Esophagus muscularis mucosa (tissue), 4 donors: Measurements from ENCODE around the gene KAZN. TPM values are rescaled to one million over a fixed set of nuclear protein-coding genes. Genes with fewer than 3 reads are reported as not detected.
A peak's percentile ranks its signal among the peaks of the same experiment; 100 is the strongest.

ENCODE experiments used
- DNase-seq: peaks from one replicate; pipeline ENCODE4 v3.0.0-alpha.2; 2017; ENCODE audit errors: extremely low spot score
- H3K27ac ChIP-seq, 4 donors: fragments of 200-600 bp; sonication (generic); replicated peaks in 1 of 4; 1 replicate in 3 of 4; 2 replicates in 1 of 4; pipeline ENCODE4 v1.5.1; 2016 to 2019; ENCODE audit warnings: mild to moderate bottlenecking in 1 of 4
- H3K27me3 ChIP-seq, 4 donors: fragments of 200-600 bp; sonication (generic); one replicate each; pipeline versions ENCODE4 v1.5.1 to v1.6.0; 2016 to 2019
- H3K36me3 ChIP-seq, 4 donors: fragments of 200-600 bp; sonication (generic); one replicate each; pipeline ENCODE4 v1.5.1; 2016 to 2019
- H3K4me1 ChIP-seq, 4 donors: fragments of 200-600 bp; sonication (generic); one replicate each; pipeline ENCODE4 v1.5.1; 2016 to 2019
- H3K4me3 ChIP-seq, 4 donors: fragments of 200-600 bp; sonication (generic); 1 replicate in 2 of 4; 2 replicates in 2 of 4; pipeline ENCODE4 v1.5.1; 2016 to 2019; ENCODE audit warnings: mild to moderate bottlenecking in 4 of 4, moderate library complexity in 1 of 4
- H3K9me3 ChIP-seq, 4 donors: fragments of 200-600 bp; sonication (generic); 1 replicate in 3 of 4; 2 replicates in 1 of 4; pipeline ENCODE4 v1.5.1; 2016 to 2019
- EP300 ChIP-seq: sonication (generic); formaldehyde crosslinking; IDR thresholded peaks from one replicate; pipeline ENCODE4 v1.6.1; 2017; ENCODE audit warnings: antibody characterized with exemption
- POLR2A ChIP-seq: fragments of 450-650 bp; IDR thresholded peaks from one replicate; pipeline ENCODE4 v1.6.1; 2017; ENCODE audit warnings: antibody characterized with exemption, moderate library complexity, mild to moderate bottlenecking, low read depth
- POLR2AphosphoS5 ChIP-seq, 2 donors: sonication (generic); formaldehyde crosslinking; IDR thresholded peaks; one replicate each; pipeline ENCODE4 v1.6.1; 2017; ENCODE audit warnings: antibody characterized with exemption in 2 of 2
- WGBS: methylation state at CpG from one replicate; pipeline ENCODE4 v1.1.5; 2018; 5-methylcytosine and 5-hydroxymethylcytosine counted together
- intact Hi-C: fragments of 100-400 bp; cut with DNase I; formaldehyde crosslinking; loops from one replicate; pipeline ENCODE4 v1.15.1; 2023
- total RNA-seq, 4 donors: library from RNA; depleted of rRNA; stranded (reverse); fragments of >200 nt; gene quantifications; one replicate each; pipeline versions ENCODE4 v1.1.0 to v1.2.1, GENCODE V29; 2016
- TF ChIP-seq, protein P1 (sequence below), 3 experiments: fragments of 200-600 bp in 2 of 3; fragments of 450-650 bp in 1 of 3; sonication (generic) in 2 of 3; IDR thresholded peaks; one replicate each; pipeline ENCODE4 v1.5.1; 2017 to 2019; ENCODE audit warnings: antibody characterized with exemption in 3 of 3, mild to moderate bottlenecking in 2 of 3, moderate library complexity in 1 of 3

The KAZN gene
- 10 to 100 TPM in 3 of 4 donors, 1 to 10 TPM in 1; 9.9 to 14.1 (median 11.9) TPM for total RNA-seq

DNA sequence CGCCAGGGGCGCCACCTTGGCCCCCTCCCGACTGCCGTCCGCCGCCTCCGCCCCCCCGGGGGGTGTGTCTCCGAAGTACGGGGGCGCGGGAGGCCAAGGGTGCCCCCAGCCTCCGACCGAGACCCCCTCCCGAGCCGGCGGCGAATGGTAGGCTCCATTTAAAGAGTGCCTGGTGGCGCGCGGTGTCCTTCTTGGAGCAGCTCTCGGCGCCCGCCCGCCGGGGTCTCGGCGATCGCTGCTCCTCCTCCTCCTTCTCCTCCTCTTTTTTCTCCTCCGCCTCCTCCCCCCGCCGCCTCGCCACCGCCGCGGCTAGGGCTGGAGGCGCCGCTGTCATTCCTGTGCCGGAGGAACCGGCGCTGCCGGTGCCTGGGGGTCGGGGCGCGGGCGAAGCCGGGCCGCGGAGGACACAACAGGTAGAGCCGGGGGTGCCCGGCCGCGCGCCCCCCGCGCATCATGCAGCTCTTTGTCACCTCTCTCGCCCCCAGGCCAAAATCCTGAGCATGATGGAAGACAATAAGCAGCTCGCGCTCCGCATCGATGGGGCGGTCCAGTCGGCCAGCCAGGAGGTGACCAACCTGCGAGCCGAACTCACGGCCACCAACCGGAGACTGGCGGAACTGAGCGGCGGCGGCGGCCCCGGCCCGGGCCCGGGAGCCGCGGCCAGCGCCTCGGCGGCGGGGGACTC, at the start of gene KAZN:
TSS of gene KAZN (plus strand) at position 188 of the 685 bp plus-strand sequence.
- WGBS = under 1% methylated on average over 44 of the region's 81 CpGs
- no peak for DNase-seq

DNA sequence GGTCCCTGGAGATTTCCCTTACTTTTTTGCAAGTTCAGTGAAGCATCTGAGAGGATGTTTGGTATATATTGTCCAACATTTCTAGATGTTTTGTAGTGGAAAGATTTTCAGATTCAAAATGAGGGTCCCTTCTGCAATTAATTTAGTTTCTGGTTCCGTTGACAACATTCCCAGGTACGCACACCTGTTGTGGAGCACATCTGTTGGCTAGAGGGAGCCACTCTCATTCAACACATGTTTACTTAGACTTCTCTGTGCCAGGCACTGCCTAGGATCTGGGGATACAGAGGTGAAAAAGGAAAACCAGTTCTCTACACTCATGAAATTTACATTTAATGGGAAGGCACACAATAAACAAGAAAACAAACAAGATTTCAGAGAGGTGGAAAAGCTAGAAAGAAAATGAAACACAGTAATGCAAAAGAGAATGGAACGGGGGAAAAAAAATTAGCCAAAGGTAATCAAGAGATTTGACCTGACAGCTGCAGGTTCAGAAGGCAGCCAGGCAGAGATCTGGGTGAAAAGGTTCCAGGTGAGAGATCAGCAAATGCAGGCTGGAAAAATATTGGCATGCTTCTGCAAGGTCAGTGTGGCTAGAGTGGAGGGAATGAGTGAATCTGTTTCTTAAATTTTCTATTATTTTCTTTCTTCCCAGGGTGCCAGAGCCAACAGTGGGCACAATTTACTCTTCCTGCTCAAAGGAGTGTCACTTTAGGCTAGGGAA, 48.4 kb upstream of the KAZN start:
- H3K27ac ChIP-seq = no peak overlapping the region
- intact Hi-C loops = no loop called here
- peaks cover 0 to 22% (median 0%) of the 10 kb centered on the region in 4 donors for H3K27me3 ChIP-seq
- DNase-seq = no peak
- H3K4me3 ChIP-seq = no peak overlapping the region
- H3K9me3 ChIP-seq = peaks cover 0 to 6% (median 0%) of the 10 kb centered on the region in 4 donors
- TF ChIP-seq EP300 (no peak), POLR2A (no peak), POLR2AphosphoS5 (IDR thresholded peaks at IDR 0.05) (no peak)
- TF ChIP-seq, protein P1, sequence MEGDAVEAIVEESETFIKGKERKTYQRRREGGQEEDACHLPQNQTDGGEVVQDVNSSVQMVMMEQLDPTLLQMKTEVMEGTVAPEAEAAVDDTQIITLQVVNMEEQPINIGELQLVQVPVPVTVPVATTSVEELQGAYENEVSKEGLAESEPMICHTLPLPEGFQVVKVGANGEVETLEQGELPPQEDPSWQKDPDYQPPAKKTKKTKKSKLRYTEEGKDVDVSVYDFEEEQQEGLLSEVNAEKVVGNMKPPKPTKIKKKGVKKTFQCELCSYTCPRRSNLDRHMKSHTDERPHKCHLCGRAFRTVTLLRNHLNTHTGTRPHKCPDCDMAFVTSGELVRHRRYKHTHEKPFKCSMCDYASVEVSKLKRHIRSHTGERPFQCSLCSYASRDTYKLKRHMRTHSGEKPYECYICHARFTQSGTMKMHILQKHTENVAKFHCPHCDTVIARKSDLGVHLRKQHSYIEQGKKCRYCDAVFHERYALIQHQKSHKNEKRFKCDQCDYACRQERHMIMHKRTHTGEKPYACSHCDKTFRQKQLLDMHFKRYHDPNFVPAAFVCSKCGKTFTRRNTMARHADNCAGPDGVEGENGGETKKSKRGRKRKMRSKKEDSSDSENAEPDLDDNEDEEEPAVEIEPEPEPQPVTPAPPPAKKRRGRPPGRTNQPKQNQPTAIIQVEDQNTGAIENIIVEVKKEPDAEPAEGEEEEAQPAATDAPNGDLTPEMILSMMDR (IDR thresholded peaks at IDR 0.05) = no peak
- H3K4me1 ChIP-seq = no peaks in the 10 kb centered on the region
- no peaks in the 10 kb centered on the region for H3K36me3 ChIP-seq
- 80% methylated on average over 3 of the region's 3 CpGs for WGBS

More for the DNA sequence above, at the start of gene KAZN:
- intact Hi-C loops = no loop called here
- H3K27ac ChIP-seq = peak within 1 kb of the TSS in 3 of 4 donors; percentile 15 to 48 (median 23)
- H3K27me3 ChIP-seq = peaks cover 8 to 64% (median 21%) of the 10 kb centered on the region in 4 donors
- H3K36me3 ChIP-seq = no peaks in the 10 kb centered on the region
- peak within 1 kb of the TSS; percentile 54 to 67 (median 60) for H3K4me3 ChIP-seq
- peaks cover 5 to 35% (median 33%) of the 10 kb centered on the region in 4 donors for H3K4me1 ChIP-seq
- TF ChIP-seq, protein P1 (IDR thresholded peaks at IDR 0.05) = peak in 1 of 3 experiments; percentile 35
- TF ChIP-seq EP300 (no peak), POLR2A (no peak), POLR2AphosphoS5 (IDR thresholded peaks at IDR 0.05) (no peak)
- H3K9me3 ChIP-seq = no peaks in the 10 kb centered on the region

DNA sequence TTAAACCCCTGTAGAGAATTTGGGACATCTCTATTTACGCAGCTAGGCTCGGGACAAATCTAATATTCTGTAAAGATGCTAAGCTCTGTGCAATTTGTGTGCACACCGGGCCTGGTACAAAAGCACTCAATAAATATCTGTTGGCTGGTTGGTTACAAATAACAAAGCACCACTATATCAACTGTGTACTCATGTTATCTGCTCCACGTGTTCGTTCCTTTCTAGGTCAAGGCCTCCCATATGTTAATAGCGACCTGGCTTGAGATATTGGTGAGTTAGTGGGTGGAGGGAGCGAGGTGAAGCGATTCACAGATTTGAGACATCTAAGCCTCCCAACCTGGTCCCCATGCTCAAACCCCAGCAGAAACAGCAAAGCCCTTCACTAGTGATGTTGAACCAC, 47.1 kb upstream of the KAZN start:
- 83% methylated on average over 8 of the region's 8 CpGs for WGBS
- peaks cover 0 to 27% (median 0%) of the 10 kb centered on the region in 4 donors for H3K27me3 ChIP-seq
- intact Hi-C loops = no loop called here
- no peak overlapping the region for H3K27ac ChIP-seq
- no peak for TF ChIP-seq POLR2A
- TF ChIP-seq POLR2AphosphoS5 (IDR thresholded peaks at IDR 0.05) = no peak
- TF ChIP-seq, protein P1 (IDR thresholded peaks at IDR 0.05) = no peak
- TF ChIP-seq EP300 = no peak
- no peaks in the 10 kb centered on the region for H3K36me3 ChIP-seq
- H3K4me1 ChIP-seq = no peaks in the 10 kb centered on the region
- no peaks in the 10 kb centered on the region for H3K9me3 ChIP-seq
- no peak overlapping the region for H3K4me3 ChIP-seq
- DNase-seq = no peak

DNA sequence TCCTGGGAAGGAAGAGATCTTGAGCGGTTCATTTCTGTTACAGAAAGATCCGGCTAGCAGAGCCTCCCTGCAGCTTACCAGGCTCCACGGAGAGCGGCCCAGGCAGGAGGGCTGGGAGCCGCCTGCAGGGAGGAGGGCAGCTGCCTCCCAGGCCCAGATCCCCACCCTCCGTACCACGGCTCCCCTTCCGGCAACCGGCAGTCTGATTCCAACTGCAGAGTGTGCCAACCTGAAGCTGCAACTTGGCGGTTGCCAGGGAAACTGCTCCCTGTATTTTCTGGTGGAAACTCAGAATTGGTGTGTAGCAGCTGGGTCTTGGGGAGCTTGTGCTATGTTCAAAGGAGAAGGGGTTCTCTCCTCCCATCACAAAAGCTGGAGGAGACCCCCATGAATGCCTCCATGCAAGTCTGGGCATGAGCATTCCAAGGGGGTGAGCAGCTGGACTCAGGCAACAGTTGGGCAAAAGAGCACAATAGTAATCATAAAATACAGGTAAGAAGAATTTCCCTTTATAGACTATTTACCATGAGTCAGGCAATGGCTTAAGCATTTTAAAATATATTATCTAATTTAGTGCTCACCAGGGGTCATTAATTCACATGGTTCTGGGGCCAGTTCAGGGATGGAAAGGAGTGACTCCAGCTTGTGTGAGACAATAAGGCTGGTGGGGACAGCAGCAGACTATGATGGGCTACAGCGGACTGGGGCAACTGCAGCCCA, 46.1 kb upstream of the KAZN start:
- H3K4me3 ChIP-seq = no peak overlapping the region
- H3K9me3 ChIP-seq = no peaks in the 10 kb centered on the region
- no peaks in the 10 kb centered on the region for H3K36me3 ChIP-seq
- intact Hi-C loops = no loop called here
- no peak overlapping the region for H3K27ac ChIP-seq
- TF ChIP-seq, protein P1 (IDR thresholded peaks at IDR 0.05) = no peak
- TF ChIP-seq POLR2AphosphoS5 (IDR thresholded peaks at IDR 0.05) = no peak
- TF ChIP-seq POLR2A = no peak
- no peak for TF ChIP-seq EP300
- no peak for DNase-seq
- peaks cover 0 to 27% (median 0%) of the 10 kb centered on the region in 4 donors for H3K27me3 ChIP-seq
- 67% methylated on average over 10 of the region's 11 CpGs for WGBS
- no peaks in the 10 kb centered on the region for H3K4me1 ChIP-seq
